Colonic mucosa (tissue), 4 donors: ENCODE data around the gene TNN. TPM values are rescaled to one million over a fixed set of nuclear protein-coding genes. Genes with fewer than 3 reads are reported as not detected.
"Not testable (repeated sequence)": the region's sequence is repeated elsewhere in the genome, so short reads cannot be mapped to it uniquely, and the experiment has no call there.

Source experiments
- DNase-seq: peaks from one replicate; pipeline ENCODE4 v3.0.0-alpha.2; 2020
- H3K27ac ChIP-seq: fragments of 200-600 bp; one replicate; pipeline ENCODE4 v1.8.0; 2021
- H3K27me3 ChIP-seq: fragments of 200-600 bp; one replicate; pipeline ENCODE4 v1.8.0; 2021
- H3K36me3 ChIP-seq: fragments of 200-600 bp; one replicate; pipeline ENCODE4 v1.8.0; 2021
- H3K4me1 ChIP-seq: fragments of 200-600 bp; one replicate; pipeline ENCODE4 v1.8.0; 2021; ENCODE audit warnings: mild to moderate bottlenecking
- H3K4me3 ChIP-seq: fragments of 200-600 bp; one replicate; pipeline ENCODE4 v1.8.0; 2021
- H3K9ac ChIP-seq, 2 donors: one replicate each; pipeline ENCODE4 v1.7.0; 2013; ENCODE audit warnings: control low read depth in 2 of 2, low read depth in 2 of 2, low read length in 2 of 2
- H3K9me3 ChIP-seq: fragments of 200-600 bp; one replicate; pipeline ENCODE4 v1.8.0; 2021
- CTCF ChIP-seq: fragments of 200-600 bp; IDR thresholded peaks from one replicate; pipeline ENCODE4 v1.8.0; 2022; ENCODE audit warnings: antibody characterized with exemption, mild to moderate bottlenecking
- intact Hi-C: fragments of 100-400 bp; cut with DNase I; formaldehyde crosslinking; loops from one replicate; pipeline ENCODE4 v1.14.1; 2022
- total RNA-seq, 2 donors: library from RNA; stranded (reverse); fragmentation: NEBNext Ultra II Directional in 1 of 2; extraction: Animal tissue kit (Norgen Biotek cat#: 25700) in 1 of 2; gene quantifications; one replicate each; pipeline ENCODE4 v1.2.1, GENCODE V29; 2021
- donor health status: healthy.
- donor health status: DM: no; HTN: no; CAD: no.
- donor health status: DM: no; HTN: no; CAD: no.

TNN gene
- total RNA-seq, 2 donors from 2014 or later: 0.07 to 0.13 TPM

GRCh38 chr1:175095978-175096607 is 28.5 kb downstream of the TNN start:
- Histone ChIP-seq H3K9ac (no peak overlapping the region), H3K27ac (no peak overlapping the region), H3K36me3 (no peaks in the 10 kb centered on the region), H3K4me1 (no peaks in the 10 kb centered on the region), H3K9me3 (no peaks in the 10 kb centered on the region), H3K4me3 (no peak overlapping the region), H3K27me3 (no peaks in the 10 kb centered on the region)
- intact Hi-C loops: no loop called here
- no peak for TF ChIP-seq CTCF
- DNase-seq: no peak

- H3K27ac ChIP-seq: no peak overlapping the region
- H3K4me3 ChIP-seq: no peak overlapping the region
- intact Hi-C loops: no loop called here
- H3K27me3 ChIP-seq: no peaks in the 10 kb centered on the region
- TF ChIP-seq CTCF: no peak
- DNase-seq: no peak
- H3K4me1 ChIP-seq: no peaks in the 10 kb centered on the region
- H3K9ac ChIP-seq: no peak overlapping the region
- no peaks in the 10 kb centered on the region for H3K36me3 ChIP-seq
- H3K9me3 ChIP-seq: no peaks in the 10 kb centered on the region
Measured at GRCh38 chr1:175097361-175097760, 29.7 kb downstream of the TNN start.

DNA sequence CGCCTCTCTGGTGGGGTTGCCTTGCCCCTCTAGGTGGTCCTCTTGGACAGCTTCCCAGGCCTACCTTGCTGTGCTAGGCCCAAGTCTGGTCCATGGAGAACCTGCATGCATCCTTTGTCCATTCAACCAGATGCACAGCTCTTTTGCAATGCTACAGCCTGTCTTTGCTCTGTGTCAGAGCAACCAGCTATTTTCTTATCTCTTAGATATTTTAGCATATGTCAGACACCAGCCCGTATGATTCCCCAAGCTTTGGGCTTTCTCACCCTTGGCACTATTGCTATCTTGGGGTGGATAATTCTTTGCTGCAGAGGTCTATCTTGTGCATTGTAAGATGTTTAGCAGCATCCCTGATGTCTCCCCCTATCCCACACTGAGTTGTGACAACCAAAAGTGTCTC is 32.3 kb downstream of the TNN start:
- intact Hi-C loops: no loop called here
- no peak for TF ChIP-seq CTCF
- no peaks in the 10 kb centered on the region for H3K9me3 ChIP-seq
- H3K9ac ChIP-seq: no peak overlapping the region
- H3K4me1 ChIP-seq: no peaks in the 10 kb centered on the region
- H3K36me3 ChIP-seq: no peaks in the 10 kb centered on the region
- no peak for DNase-seq
- H3K27me3 ChIP-seq: no peaks in the 10 kb centered on the region
- no peak overlapping the region for H3K27ac ChIP-seq
- no peak overlapping the region for H3K4me3 ChIP-seq

DNA sequence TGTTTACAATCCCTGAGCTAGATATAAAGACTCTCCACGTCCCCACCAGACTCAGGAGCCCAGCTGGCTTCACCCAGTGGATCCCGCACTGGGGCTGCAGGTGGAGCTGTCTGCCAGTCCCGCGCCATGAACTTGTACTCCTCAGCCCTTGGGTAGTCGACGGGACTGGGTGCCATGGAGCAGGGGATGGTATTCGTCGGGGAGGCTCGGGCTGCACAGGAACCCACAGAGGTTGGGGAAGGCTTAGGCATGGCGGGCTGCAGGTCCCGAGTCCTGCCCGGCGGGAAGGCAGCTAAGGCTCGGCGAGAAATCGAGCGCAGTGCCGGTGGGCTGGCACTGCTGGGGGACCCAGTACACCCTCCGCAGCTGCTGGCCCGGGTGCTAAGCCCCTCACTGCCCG is 34.5 kb downstream of the TNN start:
- H3K9me3 ChIP-seq, H3K27ac ChIP-seq, H3K4me1 ChIP-seq, H3K4me3 ChIP-seq, H3K27me3 ChIP-seq, DNase-seq, intact Hi-C loops, H3K9ac ChIP-seq, H3K36me3 ChIP-seq: not testable (repeated sequence)

GRCh38 chr1:175106536-175106935 is 38.9 kb downstream of the TNN start:
- H3K4me1 ChIP-seq, DNase-seq, H3K27ac ChIP-seq, H3K27me3 ChIP-seq, H3K36me3 ChIP-seq, H3K9ac ChIP-seq, H3K9me3 ChIP-seq, intact Hi-C loops, H3K4me3 ChIP-seq: not testable (repeated sequence)

DNA sequence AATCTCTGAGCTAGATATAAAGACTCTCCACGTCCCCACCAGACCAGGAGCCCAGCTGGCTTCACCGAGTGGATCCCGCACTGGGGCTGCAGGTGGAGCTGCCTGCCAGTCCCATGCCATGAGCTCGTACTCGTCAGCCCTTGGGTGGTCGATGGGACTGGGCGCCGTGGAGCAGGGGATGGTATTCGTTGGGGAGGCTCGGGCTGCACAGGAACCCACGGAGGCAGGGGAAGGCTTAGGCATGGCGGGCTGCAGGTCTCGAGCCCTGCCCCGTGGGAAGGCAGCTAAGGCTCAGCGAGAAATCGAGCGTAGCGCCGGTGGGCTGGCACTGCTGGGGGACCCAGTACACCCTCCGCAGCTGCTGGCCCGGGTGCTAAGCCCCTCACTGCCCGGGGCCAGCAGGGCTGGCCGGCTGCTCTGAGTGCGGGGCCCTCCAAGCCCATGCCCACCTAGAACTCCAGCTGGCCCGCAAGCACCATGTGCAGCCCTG is 40.7 kb downstream of the TNN start:
- H3K9me3 ChIP-seq, H3K27me3 ChIP-seq, H3K36me3 ChIP-seq, H3K4me3 ChIP-seq, H3K27ac ChIP-seq, H3K9ac ChIP-seq, DNase-seq, H3K4me1 ChIP-seq, intact Hi-C loops: not testable (repeated sequence)

DNA sequence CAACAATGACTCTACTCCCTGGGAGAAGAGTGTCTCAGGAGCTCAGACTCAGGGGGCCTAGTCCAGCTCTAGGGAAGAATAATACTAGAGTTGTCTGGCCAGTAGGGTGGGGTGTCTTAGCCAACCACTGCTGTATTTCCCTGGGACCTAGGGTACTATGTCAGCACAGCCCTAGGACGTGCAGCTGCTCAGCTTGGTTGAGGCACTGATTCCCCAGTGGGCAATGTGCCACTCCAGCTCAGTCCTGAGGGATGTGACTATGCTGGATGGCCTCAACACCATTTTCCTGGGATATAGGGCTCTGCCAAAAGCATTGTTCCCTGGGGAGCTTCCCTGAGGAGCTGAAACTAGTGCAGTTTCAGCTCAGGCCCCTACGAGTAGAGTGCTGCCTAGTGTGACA is 47.4 kb downstream of the TNN start:
- Histone ChIP-seq H3K4me1 (no peaks in the 10 kb centered on the region), H3K9ac (no peak overlapping the region), H3K36me3 (no peaks in the 10 kb centered on the region), H3K9me3 (no peaks in the 10 kb centered on the region), H3K27ac (no peak overlapping the region), H3K27me3 (no peaks in the 10 kb centered on the region), H3K4me3 (no peak overlapping the region)
- DNase-seq: no peak
- intact Hi-C loops: no loop called here
- no peak for TF ChIP-seq CTCF
